Ascending aorta (tissue), 2 donors: ENCODE data around the gene IL27RA. TPM values are rescaled to one million over a fixed set of nuclear protein-coding genes. Genes with fewer than 3 reads are reported as not detected.
"Not testable (repeated sequence)": the region's sequence is repeated elsewhere in the genome, so short reads cannot be mapped to it uniquely, and the experiment has no call there.

Experiments used
- DNase-seq, 2 donors: peaks; one replicate each; pipeline ENCODE4 v3.0.0-alpha.2; 2019; ENCODE audit warnings: low spot score in 2 of 2
- H3K27ac ChIP-seq, 2 donors: fragments of 200-600 bp; sonication (generic); one replicate each; pipeline ENCODE4 v1.5.1; 2016 to 2017; ENCODE audit warnings: mild to moderate bottlenecking in 1 of 2
- H3K27me3 ChIP-seq: fragments of 200-600 bp; sonication (generic); one replicate; pipeline ENCODE4 v1.5.1; 2017
- H3K36me3 ChIP-seq, 2 donors: fragments of 200-600 bp; sonication (generic); one replicate each; pipeline ENCODE4 v1.5.1; 2016
- H3K4me1 ChIP-seq, 2 donors: fragments of 200-600 bp; sonication (generic); one replicate each; pipeline ENCODE4 v1.5.1; 2016 to 2017; ENCODE audit warnings: mild to moderate bottlenecking in 1 of 2
- H3K4me3 ChIP-seq, 2 donors: fragments of 200-600 bp; sonication (generic); one replicate each; pipeline ENCODE4 v1.5.1; 2016 to 2017; ENCODE audit warnings: mild to moderate bottlenecking in 1 of 2
- H3K9me3 ChIP-seq, 2 donors: fragments of 200-600 bp; sonication (generic); one replicate each; pipeline ENCODE4 v1.5.1; 2016
- CTCF ChIP-seq, 3 experiments: fragments of 200-600 bp in 2 of 3; fragments of 450-650 bp in 1 of 3; sonication (generic) in 2 of 3; IDR thresholded peaks; one replicate each; pipeline ENCODE4 v1.5.1; 2016 to 2019; ENCODE audit warnings: antibody characterized with exemption in 3 of 3, mild to moderate bottlenecking in 1 of 3, moderate library complexity in 1 of 3
- intact Hi-C: fragments of 100-400 bp; cut with DNase I; formaldehyde crosslinking; loops from one replicate; pipeline ENCODE4 v1.15.1; 2023
- total RNA-seq: library from RNA; depleted of rRNA; stranded (reverse); fragments of >200 nt; gene quantifications from one replicate; pipeline ENCODE4 v1.1.0, GENCODE V29; 2016

IL27RA gene
- total RNA-seq, 1 donor from 2014 or later = 4.2 TPM

GRCh38 chr19:14006085-14006765 lies 25.3 kb upstream of the IL27RA start, which contains the start of gene RFX1:
RFX1 (minus strand) TSS chr19:14006320; CDS start chr19:13993843, 12,477 bp downstream.
- peaks cover 16 to 23% of the 10 kb centered on the region in 2 donors for H3K4me1 ChIP-seq
- DNase-seq = peak; percentile 98 to 100
- H3K36me3 ChIP-seq = no peaks in the 10 kb centered on the region
- TF ChIP-seq CTCF (IDR thresholded peaks at IDR 0.05) = no peak
- intact Hi-C loops = loop anchor here (1.0 to 10.0 kb wide), 8 partner anchors 54 to 1211 kb away; partner anchors contain the start of genes ASF1B, BRME1, CALR and CC2D1A
- H3K9me3 ChIP-seq = no peaks in the 10 kb centered on the region
- no peaks in the 10 kb centered on the region for H3K27me3 ChIP-seq
- H3K27ac ChIP-seq = peak within 1 kb of the TSS; percentile 100
- peak within 1 kb of the TSS; percentile 99 to 100 for H3K4me3 ChIP-seq

DNA sequence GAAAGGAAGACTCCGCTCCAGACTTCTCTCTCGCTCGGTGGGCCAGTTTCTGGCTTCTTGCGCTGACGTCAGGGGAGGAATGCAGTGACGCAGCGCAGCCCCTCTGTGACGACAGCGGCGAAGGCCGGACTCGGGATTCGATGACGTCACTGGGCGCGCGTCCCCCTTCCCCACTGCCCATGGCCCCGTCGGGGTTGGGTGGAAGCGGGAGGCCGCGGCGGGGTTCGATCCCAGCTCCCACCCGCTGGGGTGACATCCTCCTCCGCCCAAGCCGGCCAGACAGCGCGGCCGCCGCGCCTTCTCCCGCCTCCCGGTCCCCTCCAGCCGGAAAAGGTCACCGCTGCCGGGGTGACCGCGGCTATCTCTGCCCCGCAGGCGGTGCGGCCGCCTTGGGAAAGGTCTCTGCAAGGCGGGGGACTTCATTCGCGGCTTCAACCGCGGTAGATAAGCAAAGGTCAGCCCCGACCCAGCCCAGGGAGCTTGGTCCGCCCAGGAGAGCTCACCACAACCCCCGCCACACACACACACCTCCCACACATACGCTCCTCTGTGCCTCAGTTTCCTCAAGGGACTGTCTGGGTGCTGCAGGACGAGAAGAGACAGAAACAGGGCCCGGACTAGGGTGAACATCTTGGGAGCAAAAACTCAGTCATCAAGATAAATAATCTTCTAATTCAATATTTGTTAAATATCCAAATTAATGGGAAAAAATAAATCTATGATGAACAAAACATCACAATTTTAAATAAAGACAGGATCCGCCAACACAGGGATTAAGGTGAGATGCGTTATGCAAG lies 24.6 kb upstream of the IL27RA start:
- H3K36me3 ChIP-seq = no peaks in the 10 kb centered on the region
- H3K4me1 ChIP-seq = peaks cover 16 to 23% of the 10 kb centered on the region in 2 donors
- TF ChIP-seq CTCF (IDR thresholded peaks at IDR 0.05) = peak in 1 of 3 experiments; percentile 16
- peak overlapping the region; percentile 76 to 88 for H3K4me3 ChIP-seq
- H3K27ac ChIP-seq = peak overlapping the region; percentile 96 to 100
- H3K27me3 ChIP-seq = no peaks in the 10 kb centered on the region
- no peaks in the 10 kb centered on the region for H3K9me3 ChIP-seq
- intact Hi-C loops = loop anchor here (1.0 to 10.0 kb wide), 8 partner anchors 55 to 1212 kb away; partner anchors contain the start of genes ASF1B, BRME1, CALR and CC2D1A
- no peak for DNase-seq

GRCh38 chr19:14012378-14012915 lies 19.1 kb upstream of the IL27RA start:
- H3K9me3 ChIP-seq = no peaks in the 10 kb centered on the region
- no peaks in the 10 kb centered on the region for H3K36me3 ChIP-seq
- no peak for TF ChIP-seq CTCF (IDR thresholded peaks at IDR 0.05)
- H3K27me3 ChIP-seq = no peaks in the 10 kb centered on the region
- H3K4me1 ChIP-seq = no peaks in the 10 kb centered on the region
- no peak overlapping the region for H3K4me3 ChIP-seq
- intact Hi-C loops = no loop called here
- no peak overlapping the region for H3K27ac ChIP-seq
- DNase-seq = no peak

- Histone ChIP-seq H3K36me3 (no peaks in the 10 kb centered on the region), H3K4me1 (no peaks in the 10 kb centered on the region), H3K9me3 (no peaks in the 10 kb centered on the region), H3K27me3 (no peaks in the 10 kb centered on the region), H3K4me3 (no peak overlapping the region), H3K27ac (no peak overlapping the region)
- DNase-seq = no peak
- intact Hi-C loops = no loop called here
- no peak for TF ChIP-seq CTCF (IDR thresholded peaks at IDR 0.05)
These were observed 16.0 kb upstream of the IL27RA start for GRCh38 chr19:14015524-14016035.

DNA sequence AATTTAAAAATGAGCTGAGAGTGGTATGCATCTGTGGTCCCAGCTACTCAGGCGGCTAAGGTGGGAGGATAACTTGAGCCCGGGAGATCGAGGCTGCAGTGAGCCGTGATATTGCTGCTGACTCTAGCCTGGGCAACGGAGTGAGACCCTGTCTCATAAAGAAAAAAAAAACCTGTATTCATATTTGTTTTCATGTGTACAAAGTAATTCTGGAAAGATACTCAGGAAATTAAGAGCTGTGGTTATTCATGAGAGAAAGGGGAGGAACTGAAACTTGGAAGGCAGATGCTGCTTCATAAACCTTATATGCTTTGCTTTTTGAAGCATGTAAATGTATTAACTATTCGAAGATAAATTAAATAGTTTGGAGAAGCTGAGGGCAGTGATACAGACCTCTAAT lies 12.5 kb upstream of the IL27RA start:
- Histone ChIP-seq H3K27ac (no peak overlapping the region), H3K9me3 (no peaks in the 10 kb centered on the region), H3K4me1 (no peaks in the 10 kb centered on the region), H3K36me3 (no peaks in the 10 kb centered on the region), H3K27me3 (no peaks in the 10 kb centered on the region), H3K4me3 (no peak overlapping the region)
- no peak for DNase-seq
- intact Hi-C loops = no loop called here
- TF ChIP-seq CTCF (IDR thresholded peaks at IDR 0.05) = no peak

GRCh38 chr19:14019739-14020138 lies 11.8 kb upstream of the IL27RA start:
- H3K4me1 ChIP-seq, H3K27me3 ChIP-seq, intact Hi-C loops, DNase-seq, H3K9me3 ChIP-seq, H3K27ac ChIP-seq, H3K4me3 ChIP-seq, H3K36me3 ChIP-seq: not testable (repeated sequence)
